Measurements from ENCODE around the gene CDC7. TPM values are rescaled to one million over a fixed set of nuclear protein-coding genes. Genes with fewer than 3 reads are reported as not detected.

CDC7 gene
- total RNA-seq, 1 donor from 2014 or later: 2.7 TPM

DNA sequence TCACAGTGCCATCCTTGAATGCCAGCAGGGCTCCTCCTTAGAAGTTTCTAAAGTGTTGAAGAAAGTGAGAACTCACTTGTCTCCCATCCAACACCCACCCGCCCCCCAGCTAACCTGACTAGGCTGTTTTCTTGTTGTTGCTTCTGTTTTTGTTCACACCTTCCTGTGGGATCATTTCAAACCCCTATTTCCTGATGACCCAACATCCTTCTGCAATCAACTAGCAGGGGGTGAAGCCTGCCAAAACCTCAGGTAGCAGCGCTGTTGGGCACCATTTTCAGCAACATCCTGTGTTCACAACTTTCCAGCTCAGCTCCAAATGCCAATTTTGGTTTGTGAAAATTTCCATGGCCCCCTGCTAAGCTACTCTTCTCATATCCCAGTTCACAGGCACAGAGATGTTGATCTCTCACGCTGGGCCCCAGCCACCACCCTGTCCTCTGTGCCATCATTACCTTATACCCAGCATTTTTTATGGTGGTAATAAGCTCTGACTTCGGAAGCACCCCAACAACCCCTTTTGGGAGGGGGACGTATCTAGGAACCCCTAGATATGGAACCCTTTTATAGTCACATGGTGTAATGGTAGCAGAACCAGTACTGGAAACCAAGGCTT lies 41.4 kb downstream of the CDC7 start:
- TF ChIP-seq CTCF (IDR thresholded peaks at IDR 0.05): no peak
- intact Hi-C loops (cut with DNase I): no loop called here
- DNase-seq (ENCODE audit: low spot score in 2 of 2): no peak
- H3K4me1 ChIP-seq: no peaks in the 10 kb centered on the region
- H3K4me3 ChIP-seq: no peak overlapping the region
- H3K36me3 ChIP-seq: no peaks in the 10 kb centered on the region
- no peaks in the 10 kb centered on the region for H3K27me3 ChIP-seq
- no peaks in the 10 kb centered on the region for H3K9me3 ChIP-seq
- no peak overlapping the region for H3K27ac ChIP-seq

DNA sequence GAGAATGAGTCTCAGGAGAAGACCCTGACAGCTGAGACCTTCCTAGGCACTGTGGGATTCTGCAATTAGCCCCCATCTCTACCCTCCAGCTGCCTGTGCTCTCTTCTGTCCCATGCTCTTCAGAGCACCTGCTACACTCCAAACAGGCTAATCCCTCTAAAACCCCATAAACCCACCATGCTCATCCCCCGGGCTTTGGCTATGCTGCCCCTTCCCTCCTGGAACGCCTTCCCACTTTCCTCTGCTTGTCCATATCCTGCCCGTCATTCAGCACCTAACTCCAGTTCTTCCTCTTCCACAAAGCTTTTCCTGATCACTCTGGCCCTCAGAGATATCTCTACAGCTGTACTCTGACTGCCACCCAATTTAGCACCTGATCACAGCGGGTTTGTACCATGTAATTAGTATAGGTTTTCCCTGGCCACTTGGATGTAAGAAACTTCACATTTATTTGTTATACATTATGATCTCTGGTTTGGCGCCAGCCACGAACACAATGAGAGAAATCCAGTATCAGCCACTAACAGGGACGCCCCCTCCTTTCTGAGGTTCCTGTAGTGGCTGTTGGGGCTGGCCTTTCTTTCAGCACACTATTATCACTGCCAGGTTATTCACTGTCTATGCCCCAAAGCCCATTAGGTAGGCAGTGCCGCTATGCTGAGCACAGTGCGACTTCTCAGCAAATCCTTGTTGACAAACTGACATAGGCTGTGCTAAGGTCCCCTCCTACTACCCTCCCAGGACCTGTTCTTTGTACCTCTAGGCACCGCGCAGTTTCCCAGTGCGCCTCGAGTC lies 45.1 kb downstream of the CDC7 start:
- Histone ChIP-seq H3K4me3 (no peak overlapping the region), H3K4me1 (no peaks in the 10 kb centered on the region), H3K27ac (no peak overlapping the region), H3K27me3 (no peaks in the 10 kb centered on the region), H3K36me3 (no peaks in the 10 kb centered on the region), H3K9me3 (no peaks in the 10 kb centered on the region)
- no peak for DNase-seq (ENCODE audit: low spot score in 2 of 2)
- TF ChIP-seq CTCF (IDR thresholded peaks at IDR 0.05): no peak
- intact Hi-C loops (cut with DNase I): no loop called here

DNA sequence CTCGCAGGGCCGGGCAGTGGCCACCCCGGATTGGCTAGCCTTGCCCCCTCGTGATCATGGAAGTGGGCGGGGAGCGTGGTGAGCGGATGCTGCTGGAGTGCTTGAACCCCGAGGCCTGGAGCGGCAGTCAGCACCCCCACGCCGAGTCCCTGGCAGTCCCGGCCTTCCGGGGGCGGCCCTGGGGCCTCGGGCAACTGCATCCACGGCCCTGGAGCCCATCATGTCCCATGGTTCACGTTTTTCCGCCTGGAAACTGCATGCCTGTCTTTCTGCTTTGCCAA lies 45.6 kb downstream of the CDC7 start:
- Histone ChIP-seq H3K4me3 (no peak overlapping the region), H3K9me3 (no peaks in the 10 kb centered on the region), H3K27me3 (no peaks in the 10 kb centered on the region), H3K4me1 (no peaks in the 10 kb centered on the region), H3K36me3 (no peaks in the 10 kb centered on the region), H3K27ac (no peak overlapping the region)
- DNase-seq (ENCODE audit: low spot score in 2 of 2): no peak
- no peak for TF ChIP-seq CTCF (IDR thresholded peaks at IDR 0.05)
- intact Hi-C loops (cut with DNase I): no loop called here

DNA sequence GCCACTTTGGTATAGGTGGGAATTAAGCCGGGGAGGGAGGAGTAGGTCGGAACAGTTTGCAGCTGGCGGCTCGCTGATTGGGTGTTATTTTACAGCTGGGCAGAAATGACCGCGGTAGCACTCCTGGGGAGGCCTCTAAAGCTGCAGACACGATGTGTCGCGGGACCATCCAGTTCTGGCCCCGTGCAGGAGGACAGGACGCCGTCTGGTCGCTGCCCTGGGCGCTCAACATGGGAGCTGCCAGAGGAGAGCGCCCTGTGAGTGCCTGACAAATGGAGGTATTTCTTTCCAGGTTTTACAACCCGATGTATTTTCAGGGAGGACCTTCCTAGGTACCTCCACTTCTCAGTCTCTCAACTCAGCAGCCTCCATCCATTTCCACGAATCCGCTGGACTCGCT lies 46.2 kb downstream of the CDC7 start:
- DNase-seq (ENCODE audit: low spot score in 2 of 2): no peak
- TF ChIP-seq CTCF (IDR thresholded peaks at IDR 0.05): no peak
- no peaks in the 10 kb centered on the region for H3K4me1 ChIP-seq
- H3K27ac ChIP-seq: no peak overlapping the region
- H3K36me3 ChIP-seq: no peaks in the 10 kb centered on the region
- H3K9me3 ChIP-seq: no peaks in the 10 kb centered on the region
- intact Hi-C loops (cut with DNase I): no loop called here
- H3K27me3 ChIP-seq: no peaks in the 10 kb centered on the region
- H3K4me3 ChIP-seq: no peak overlapping the region

DNA sequence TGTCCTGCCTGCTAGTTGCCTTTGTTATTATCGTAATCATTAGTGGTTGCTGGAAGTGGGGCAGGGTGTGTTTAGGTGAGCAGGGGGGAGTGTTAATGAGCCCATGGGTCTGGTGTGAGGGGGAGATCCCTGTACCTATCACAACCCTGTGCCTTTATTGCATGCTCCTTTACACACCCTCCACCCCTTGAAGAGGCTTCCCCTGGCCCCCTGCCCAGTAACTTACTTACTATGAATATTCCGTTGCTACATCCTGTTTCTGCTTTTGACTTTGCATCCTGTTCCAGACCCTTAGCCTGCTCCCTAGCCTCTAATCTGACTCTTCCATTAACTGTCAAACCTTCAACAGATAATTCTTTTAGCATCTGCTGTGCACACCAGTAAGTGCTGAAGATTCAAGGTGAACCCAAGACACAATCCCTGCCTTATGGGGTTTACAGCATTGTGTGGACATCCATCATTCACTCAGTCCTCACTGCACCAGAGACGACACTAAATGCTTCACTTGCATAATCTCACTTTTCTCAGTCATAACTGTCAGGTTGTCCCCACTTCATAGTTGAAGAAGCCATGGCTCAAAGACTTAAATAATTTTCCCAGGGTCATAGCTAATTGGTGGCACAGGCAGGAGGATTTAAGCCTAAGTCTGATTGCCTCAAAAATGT lies 47.9 kb downstream of the CDC7 start:
- DNase-seq (ENCODE audit: low spot score in 2 of 2): no peak
- Histone ChIP-seq H3K36me3 (no peaks in the 10 kb centered on the region), H3K27me3 (no peaks in the 10 kb centered on the region), H3K4me3 (no peak overlapping the region), H3K4me1 (peaks cover 3 to 6% of the 10 kb centered on the region in 2 donors), H3K9me3 (no peaks in the 10 kb centered on the region), H3K27ac (no peak overlapping the region)
- no peak for TF ChIP-seq CTCF (IDR thresholded peaks at IDR 0.05)
- intact Hi-C loops (cut with DNase I): no loop called here

All from ascending aorta (tissue), 2 donors.